H9 (cell line): ENCODE results near the gene PXK. TPM values are rescaled to one million over a fixed set of nuclear protein-coding genes. Genes with fewer than 3 reads are reported as not detected.

Experiments used
- DNase-seq: peaks from one replicate; pipeline ENCODE4 v3.0.0-alpha.2; 2017
- H2AFZ ChIP-seq: one replicate; pipeline ENCODE4 v1.6.1; 2013; ENCODE audit warnings: mild to moderate bottlenecking, low read length, control low read depth, moderate library complexity
- H2AK5ac ChIP-seq: 2 replicates; pipeline ENCODE4 v1.6.1; 2013; ENCODE audit warnings: low read length, control low read depth, mixed read lengths; ENCODE audit not compliant: insufficient read length
- H2BK120ac ChIP-seq: one replicate; pipeline ENCODE4 v1.6.1; 2013; ENCODE audit warnings: low read depth, mild to moderate bottlenecking, low read length, control low read depth, inconsistent platforms; ENCODE audit not compliant: poor library complexity, severe bottlenecking
- H2BK12ac ChIP-seq: 2 replicates; pipeline ENCODE4 v1.6.1; 2013; ENCODE audit warnings: low read length, control low read depth, mixed read lengths, low read depth; ENCODE audit not compliant: insufficient read length
- H2BK15ac ChIP-seq: 2 replicates; pipeline ENCODE4 v1.6.1; 2013; ENCODE audit warnings: low read depth, low read length, control low read depth
- H2BK20ac ChIP-seq: one replicate; pipeline ENCODE4 v1.6.1; 2013; ENCODE audit warnings: low read depth, mild to moderate bottlenecking, low read length, control low read depth, inconsistent platforms; ENCODE audit not compliant: poor library complexity, severe bottlenecking
- H2BK5ac ChIP-seq: 2 replicates; pipeline ENCODE4 v1.6.1; 2013; ENCODE audit warnings: low read length, control low read depth, mixed read lengths; ENCODE audit not compliant: insufficient read length
- H3K14ac ChIP-seq: 2 replicates; pipeline ENCODE4 v1.6.1; 2013; ENCODE audit warnings: low read length, control low read depth; ENCODE audit not compliant: insufficient read depth
- H3K18ac ChIP-seq: 2 replicates; pipeline ENCODE4 v1.6.1; 2013; ENCODE audit warnings: low read depth, mild to moderate bottlenecking, mixed read lengths, low read length, control low read depth; ENCODE audit not compliant: insufficient read length
- H3K23ac ChIP-seq: 2 replicates; pipeline ENCODE4 v1.6.1; 2013; ENCODE audit warnings: low read length, control low read depth, mixed read lengths, low read depth; ENCODE audit not compliant: insufficient read length
- H3K23me2 ChIP-seq: 2 replicates; pipeline ENCODE4 v1.6.1; 2013; ENCODE audit warnings: low read depth, mild to moderate bottlenecking, mixed read lengths, low read length, control low read depth; ENCODE audit not compliant: insufficient read length, poor library complexity, severe bottlenecking
- H3K27ac ChIP-seq: 2 replicates; pipeline ENCODE4 v1.5.1; 2013; ENCODE audit warnings: low read length, control low read depth, mixed read lengths, low read depth; ENCODE audit not compliant: insufficient read length
- H3K27me3 ChIP-seq: 2 replicates; pipeline ENCODE4 v1.6.1; 2013; ENCODE audit warnings: low read length, control low read depth, inconsistent platforms; ENCODE audit not compliant: insufficient read depth
- H3K4ac ChIP-seq: 2 replicates; pipeline ENCODE4 v1.6.1; 2013; ENCODE audit warnings: low read depth, mild to moderate bottlenecking, control low read depth, inconsistent platforms, low read length, moderate library complexity
- H3K4me1 ChIP-seq: 2 replicates; pipeline ENCODE4 v1.6.1; 2013; ENCODE audit warnings: low read length, control low read depth, inconsistent platforms; ENCODE audit not compliant: insufficient read depth
- H3K4me2 ChIP-seq: 2 replicates; pipeline ENCODE4 v1.6.1; 2013; ENCODE audit warnings: low read length, control low read depth, mixed read lengths; ENCODE audit not compliant: insufficient read length, insufficient read depth
- H3K56ac ChIP-seq: 2 replicates; pipeline ENCODE4 v1.6.1; 2013; ENCODE audit warnings: low read depth, mild to moderate bottlenecking, mixed read lengths, low read length, control low read depth; ENCODE audit not compliant: insufficient read length
- H3K79me1 ChIP-seq: 2 replicates; pipeline ENCODE4 v1.6.1; 2013; ENCODE audit warnings: low read depth, mild to moderate bottlenecking, moderate library complexity, low read length, control low read depth, inconsistent platforms; ENCODE audit not compliant: insufficient read depth, poor library complexity, severe bottlenecking
- H3K79me2 ChIP-seq: 2 replicates; pipeline ENCODE4 v1.6.1; 2013; ENCODE audit warnings: low read length, control low read depth, inconsistent platforms; ENCODE audit not compliant: insufficient read depth
- H3K9ac ChIP-seq: 2 replicates; pipeline ENCODE4 v1.6.1; 2013; ENCODE audit warnings: low read length, control low read depth, mixed read lengths; ENCODE audit not compliant: insufficient read length; ENCODE audit errors: extremely low read depth
- H3K9me3 ChIP-seq: one replicate; pipeline ENCODE4 v1.6.1; 2013; ENCODE audit warnings: low read depth, low read length, inconsistent platforms; ENCODE audit not compliant: control insufficient read depth
- H3T11ph ChIP-seq: one replicate; pipeline ENCODE4 v1.6.1; 2013; ENCODE audit warnings: mild to moderate bottlenecking, low read length, control low read depth, inconsistent platforms
- H4K20me1 ChIP-seq: one replicate; pipeline ENCODE4 v1.6.1; 2013; ENCODE audit not compliant: control insufficient read depth, insufficient read length, insufficient read depth
- H4K5ac ChIP-seq: 2 replicates; pipeline ENCODE4 v1.6.1; 2013; ENCODE audit warnings: low read depth, mild to moderate bottlenecking, mixed read lengths, low read length, control low read depth; ENCODE audit not compliant: insufficient read length
- H4K8ac ChIP-seq: replicated peaks from 2 replicates; pipeline ENCODE4 v1.6.1; 2013; ENCODE audit warnings: low read length, control low read depth, mixed read lengths, low read depth; ENCODE audit not compliant: insufficient read length
- H4K91ac ChIP-seq: 2 replicates; pipeline ENCODE4 v1.6.1; 2013; ENCODE audit warnings: low read depth, mild to moderate bottlenecking, moderate library complexity, mixed read lengths, low read length, control low read depth; ENCODE audit not compliant: insufficient read length
- H3K27ac Mint-ChIP-seq, 3 experiments: 2 replicates in 2 of 3; 3 replicates in 1 of 3; pipeline ENCODE4 v1.8.0; 2020 to 2021; ENCODE audit warnings: mixed read lengths in 3 of 3, mild to moderate bottlenecking in 1 of 3, moderate library complexity in 1 of 3
- H3K27me3 Mint-ChIP-seq: 2 replicates; pipeline ENCODE4 v1.8.0; 2021; ENCODE audit warnings: low read depth, mild to moderate bottlenecking, moderate library complexity, mixed read lengths
- H3K36me3 Mint-ChIP-seq, 3 experiments: 2 replicates in 2 of 3; 3 replicates in 1 of 3; pipeline ENCODE4 v1.8.0; 2020 to 2021; ENCODE audit warnings: low read depth in 3 of 3, mixed read lengths in 3 of 3; ENCODE audit not compliant: insufficient read depth in 1 of 3
- H3K4me1 Mint-ChIP-seq, 2 experiments: 2 replicates each; pipeline ENCODE4 v1.8.0; 2020; ENCODE audit warnings: mixed read lengths in 2 of 2
- H3K4me3 Mint-ChIP-seq, 2 experiments: 2 replicates in 1 of 2; 3 replicates in 1 of 2; pipeline ENCODE4 v1.8.0; 2020 to 2021; ENCODE audit warnings: mild to moderate bottlenecking in 2 of 2, mixed read lengths in 2 of 2, moderate library complexity in 1 of 2
- H3K9me3 Mint-ChIP-seq, 2 experiments: 2 replicates in 1 of 2; 3 replicates in 1 of 2; pipeline ENCODE4 v1.8.0; 2020; ENCODE audit warnings: mild to moderate bottlenecking in 2 of 2, mixed read lengths in 2 of 2, moderate library complexity in 1 of 2
- CTCF ChIP-seq: fragments of 200-600 bp; sonication (generic); conservative IDR thresholded peaks from 3 replicates; pipeline ENCODE4 v1.8.0; 2021; ENCODE audit warnings: antibody characterized with exemption, mild to moderate bottlenecking
- WGBS: extraction: QIAGEN DNeasy Blood & Tissue Kit; methylation state at CpG from one replicate; pipeline ENCODE4 v1.1.7; 2013; ENCODE audit warnings: missing lambda C conversion rate, low lambda C conversion rate, mixed read lengths; ENCODE audit not compliant: insufficient read length; ENCODE audit errors: extremely low coverage; 5-methylcytosine and 5-hydroxymethylcytosine counted together
- total RNA-seq: library from RNA; stranded (reverse); gene quantifications from 2 replicates; pipeline ENCODE4 v1.2.1, GENCODE V29; 2021

The PXK gene
- total RNA-seq, 1 experiment from 2014 or later: 3.3 TPM

- Histone ChIP-seq H4K8ac (no peak overlapping the region), H2BK12ac (no peak overlapping the region), H3K4me1 (no peaks in the 10 kb centered on the region), H3T11ph (no peak overlapping the region), H3K4me2 (no peak overlapping the region), H3K9ac (no peak overlapping the region), H3K4ac (no peak overlapping the region), H4K5ac (no peak overlapping the region), H3K27me3 (no peaks in the 10 kb centered on the region), H2AK5ac (no peak overlapping the region), H3K9me3 (no peaks in the 10 kb centered on the region), H3K79me2 (no peaks in the 10 kb centered on the region), H3K56ac (no peak overlapping the region), H3K18ac (no peak overlapping the region), H4K91ac (no peak overlapping the region), H3K14ac (no peak overlapping the region), H4K20me1 (no peaks in the 10 kb centered on the region), H2BK120ac (no peak overlapping the region), H2BK5ac (no peak overlapping the region), H3K23me2 (no peaks in the 10 kb centered on the region), H3K79me1 (no peaks in the 10 kb centered on the region), H3K23ac (no peak overlapping the region), H2AFZ (no peak overlapping the region), H2BK15ac (no peak overlapping the region), H2BK20ac (no peak overlapping the region), H3K27ac (no peak overlapping the region)
- Mint-ChIP-seq H3K27ac (no peak overlapping the region), H3K4me1 (peaks cover 10 to 11% of the 10 kb centered on the region in 2 experiments), H3K9me3 (no peaks in the 10 kb centered on the region), H3K27me3 (no peaks in the 10 kb centered on the region), H3K36me3 (no peaks in the 10 kb centered on the region), H3K4me3 (no peak overlapping the region)
- no peak for DNase-seq
- WGBS: no CpG with 5 or more reads among the region's 5 CpGs
- no peak for TF ChIP-seq CTCF
Observed at GRCh38 chr3:58377168-58377567, 44.5 kb downstream of the PXK start.
